Heart right ventricle (tissue), 16 donors: ENCODE results near the gene SHQ1. TPM values are rescaled to one million over a fixed set of nuclear protein-coding genes. Genes with fewer than 3 reads are reported as not detected.
"Not testable (repeated sequence)": the region's sequence is repeated elsewhere in the genome, so short reads cannot be mapped to it uniquely, and the experiment has no call there.

ENCODE experiments used
- ATAC-seq, 8 donors: fragments of 200-7000 bp; cut with Tn5 transposase; one replicate each; pipeline ENCODE4 v1.9.1; 2020; ENCODE audit warnings: mild to moderate bottlenecking in 8 of 8, moderate library complexity in 8 of 8, moderate number of reproducible peaks in 1 of 8
- DNase-seq, 2 donors: peaks; one replicate each; pipeline ENCODE4 v3.0.0-alpha.2; 2020
- H3K27ac ChIP-seq, 10 donors: fragments of 200-600 bp; sonication (generic) in 2 of 10; one replicate each; pipeline versions ENCODE4 v1.5.0 to v1.8.0; 2020 to 2022; ENCODE audit warnings: mild to moderate bottlenecking in 3 of 10
- H3K27me3 ChIP-seq, 7 donors: fragments of 200-600 bp; one replicate each; pipeline ENCODE4 v1.8.0; 2021 to 2022; ENCODE audit warnings: mild to moderate bottlenecking in 2 of 7
- H3K36me3 ChIP-seq, 9 donors: fragments of 200-600 bp; sonication (generic) in 1 of 9; one replicate each; pipeline versions ENCODE4 v1.5.0 to v1.8.0; 2020 to 2022; ENCODE audit warnings: mild to moderate bottlenecking in 2 of 9
- H3K4me1 ChIP-seq, 9 donors: fragments of 200-600 bp; sonication (generic) in 1 of 9; one replicate each; pipeline versions ENCODE4 v1.5.0 to v1.8.0; 2020 to 2022; ENCODE audit warnings: mild to moderate bottlenecking in 4 of 9
- H3K4me3 ChIP-seq, 10 donors: fragments of 200-600 bp; sonication (generic) in 2 of 10; one replicate each; pipeline versions ENCODE4 v1.5.0 to v1.8.0; 2020 to 2022; ENCODE audit warnings: mild to moderate bottlenecking in 7 of 10, moderate library complexity in 2 of 10
- H3K9me3 ChIP-seq, 11 donors: fragments of 200-600 bp in 10 of 11; sonication (generic) in 2 of 11; one replicate each; pipeline versions ENCODE4 v1.5.0 to v1.8.0; 2013 to 2022; ENCODE audit warnings: mild to moderate bottlenecking in 2 of 11, control low read depth in 1 of 11, moderate library complexity in 1 of 11
- WGBS, 2 donors: extraction: QIAGEN DNeasy Blood & Tissue Kit; methylation state at CpG; one replicate each; pipeline ENCODE4 v1.1.7; 2013; ENCODE audit warnings: inconsistent platforms in 1 of 2; 5-methylcytosine and 5-hydroxymethylcytosine counted together
- intact Hi-C, 10 donors: fragments of 100-400 bp; cut with DNase I; formaldehyde crosslinking; loops; one replicate each; pipeline versions ENCODE4 v1.11.1 to v1.14.2; 2022
- polyA plus RNA-seq, 2 donors: library from polyadenylated mRNA; stranded (reverse); fragments of 200-250 nt; gene quantifications; one replicate each; pipeline ENCODE4 v1.2.3, GENCODE V29; 2013
- total RNA-seq, 10 donors: library from RNA; stranded (reverse); fragmentation: NEBNext Ultra II Directional in 3 of 10; extraction: Animal tissue kit (Norgen Biotek cat#: 25700) in 3 of 10; gene quantifications; one replicate each; pipeline versions ENCODE4 v1.2.1 to v1.2.4, GENCODE V29; 2021 to 2023
- TF ChIP-seq, protein P1 (sequence below), 9 donors: fragments of 200-600 bp; sonication (generic) in 2 of 9; IDR thresholded peaks; one replicate each; pipeline versions ENCODE4 v1.5.0 to v1.8.0; 2021 to 2022; ENCODE audit warnings: antibody characterized with exemption in 9 of 9, mild to moderate bottlenecking in 5 of 9, moderate library complexity in 1 of 9
- donor health status: Arrhythmogenic right ventricular cardiomyopathy.
- donor health status: ischemic (EF 13 %, LVEDD 7.1; RV severe dilation, severe dysfunction).
- donor health status: healthy with polysubstance abuse.
- donor health status: DM: no; HTN: yes; CAD: no.
- donor health status: DM: no; HTN: no; CAD: no.
- donor health status: ischemic (EF 25% LVEDD 6.9; RV normal size, moderate dysfunction).
- donor health status: ischemic (EF 25% LVEDD 5.7; RV mildly dilated, moderate dysfunction).
- donor health status: healthy.
- donor health status: DM: yes; HTN: yes; CAD: no.
- donor health status: Ischemic cardiomyopathy.
- donor health status: ischemic (EF 35%, LVEDD 5.7; RV mildly dilated, moderate dysfunction).
- donor health status: nonischemic (EF 11% LVEDD 7.7; RV severe dilation, severe dysfunction).
- donor health status: DM: yes; HTN: yes; CAD: no.
- donor health status: PGD.
- donor health status: ischemic (EF 29% LVEDD 5.4; RV normal size, mild dysfunction).
- donor health status: nonischemic (EF 23%, LVEDD 6.1; RV moderate dilation, normal function).

SHQ1 gene
- total and polyA plus RNA-seq, 12 donors = 8.0 to 24.0 (median 17.2) TPM

DNA sequence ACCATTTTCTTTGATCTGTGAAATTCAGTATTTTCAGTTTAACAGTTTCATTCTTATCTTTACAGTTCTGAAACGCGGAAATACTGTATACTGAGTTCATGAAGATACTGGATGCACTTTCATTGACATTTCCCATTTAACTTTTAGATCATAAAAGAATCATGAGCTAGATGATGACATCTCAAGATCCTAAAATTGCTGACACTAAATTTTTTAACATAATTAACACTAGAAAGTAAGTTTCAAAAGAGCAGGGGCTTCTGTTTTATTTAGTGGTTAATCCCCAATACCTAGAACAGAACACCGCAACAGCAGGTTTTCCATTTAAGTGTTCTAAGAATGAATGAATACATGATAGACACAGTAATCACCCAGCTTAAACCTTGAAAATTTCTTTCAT is 54.2 kb downstream of the SHQ1 start:
- ATAC-seq = no peak
- peaks cover 0 to 21% (median 0%) of the 10 kb centered on the region in 9 donors for H3K36me3 ChIP-seq
- no peak overlapping the region for H3K27ac ChIP-seq
- no peaks in the 10 kb centered on the region for H3K27me3 ChIP-seq
- TF ChIP-seq, protein P1, sequence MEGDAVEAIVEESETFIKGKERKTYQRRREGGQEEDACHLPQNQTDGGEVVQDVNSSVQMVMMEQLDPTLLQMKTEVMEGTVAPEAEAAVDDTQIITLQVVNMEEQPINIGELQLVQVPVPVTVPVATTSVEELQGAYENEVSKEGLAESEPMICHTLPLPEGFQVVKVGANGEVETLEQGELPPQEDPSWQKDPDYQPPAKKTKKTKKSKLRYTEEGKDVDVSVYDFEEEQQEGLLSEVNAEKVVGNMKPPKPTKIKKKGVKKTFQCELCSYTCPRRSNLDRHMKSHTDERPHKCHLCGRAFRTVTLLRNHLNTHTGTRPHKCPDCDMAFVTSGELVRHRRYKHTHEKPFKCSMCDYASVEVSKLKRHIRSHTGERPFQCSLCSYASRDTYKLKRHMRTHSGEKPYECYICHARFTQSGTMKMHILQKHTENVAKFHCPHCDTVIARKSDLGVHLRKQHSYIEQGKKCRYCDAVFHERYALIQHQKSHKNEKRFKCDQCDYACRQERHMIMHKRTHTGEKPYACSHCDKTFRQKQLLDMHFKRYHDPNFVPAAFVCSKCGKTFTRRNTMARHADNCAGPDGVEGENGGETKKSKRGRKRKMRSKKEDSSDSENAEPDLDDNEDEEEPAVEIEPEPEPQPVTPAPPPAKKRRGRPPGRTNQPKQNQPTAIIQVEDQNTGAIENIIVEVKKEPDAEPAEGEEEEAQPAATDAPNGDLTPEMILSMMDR (IDR thresholded peaks at IDR 0.05) = no peak
- no peak for DNase-seq
- intact Hi-C loops = no loop called here
- no peak overlapping the region for H3K4me3 ChIP-seq
- H3K4me1 ChIP-seq = peaks cover 0 to 21% (median 8%) of the 10 kb centered on the region in 9 donors
- H3K9me3 ChIP-seq = no peaks in the 10 kb centered on the region
- WGBS, 2 donors = 94 to 96% methylated on average over 3 of the region's 3 CpGs

DNA sequence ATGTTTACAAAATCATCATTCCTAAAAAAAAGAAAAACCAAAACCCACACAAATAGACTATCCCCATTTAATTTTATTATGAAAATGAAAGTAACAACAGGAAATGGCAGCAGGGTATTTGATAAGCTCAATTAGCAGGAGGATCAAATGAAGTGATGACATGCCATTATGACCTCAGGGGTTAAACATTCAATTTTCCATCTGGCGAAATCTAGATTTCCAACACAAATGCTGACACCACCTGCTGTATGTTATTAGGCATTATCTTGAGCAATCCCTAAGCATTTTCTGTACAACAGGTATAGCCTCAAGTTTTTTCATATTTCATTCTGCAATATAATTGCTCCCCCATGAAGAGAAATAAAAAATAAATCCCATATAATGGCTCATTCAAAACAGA is 57.1 kb downstream of the SHQ1 start:
- 69 to 81% methylated on average over 1 of the region's 1 CpG for whole genome bisulfite sequencing, 2 donors
- intact Hi-C loops = no loop called here
- ATAC-seq (no peak), DNase-seq (no peak)
- TF ChIP-seq, protein P1 (IDR thresholded peaks at IDR 0.05) = no peak
- Histone ChIP-seq H3K27me3 (no peaks in the 10 kb centered on the region), H3K36me3 (peaks cover 0 to 21% (median 0%) of the 10 kb centered on the region in 9 donors), H3K27ac (no peak overlapping the region), H3K4me3 (no peak overlapping the region), H3K9me3 (no peaks in the 10 kb centered on the region), H3K4me1 (no peaks in the 10 kb centered on the region)

DNA sequence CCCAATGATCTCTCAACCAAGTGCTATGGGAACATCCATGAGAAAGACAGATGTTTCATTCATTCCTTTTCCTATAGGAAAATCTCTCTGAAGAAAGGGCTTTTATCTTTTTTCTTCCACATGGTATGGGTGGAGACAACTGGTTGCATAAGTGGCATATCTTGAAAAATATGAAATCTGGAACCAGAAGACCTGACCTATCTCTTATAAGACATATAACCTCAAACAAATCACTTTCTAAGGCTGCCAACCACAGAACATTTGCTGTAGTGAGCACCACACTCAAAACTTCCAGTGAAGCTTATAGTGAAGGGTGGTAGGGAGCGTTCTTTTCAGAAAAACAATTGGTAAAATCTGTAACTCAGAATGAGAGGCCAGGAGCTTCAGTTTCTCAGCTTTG is 58.5 kb downstream of the SHQ1 start:
- H3K9me3 ChIP-seq = no peaks in the 10 kb centered on the region
- ATAC-seq (no peak), DNase-seq (no peak)
- TF ChIP-seq, protein P1 (IDR thresholded peaks at IDR 0.05) = no peak
- 100% methylated on average over 1 of the region's 1 CpG for WGBS, 2 donors
- H3K27ac ChIP-seq = no peak overlapping the region
- no peaks in the 10 kb centered on the region for H3K27me3 ChIP-seq
- intact Hi-C loops = no loop called here
- H3K36me3 ChIP-seq = peaks cover 0 to 32% (median 4%) of the 10 kb centered on the region in 9 donors
- H3K4me1 ChIP-seq = no peaks in the 10 kb centered on the region
- no peak overlapping the region for H3K4me3 ChIP-seq

DNA sequence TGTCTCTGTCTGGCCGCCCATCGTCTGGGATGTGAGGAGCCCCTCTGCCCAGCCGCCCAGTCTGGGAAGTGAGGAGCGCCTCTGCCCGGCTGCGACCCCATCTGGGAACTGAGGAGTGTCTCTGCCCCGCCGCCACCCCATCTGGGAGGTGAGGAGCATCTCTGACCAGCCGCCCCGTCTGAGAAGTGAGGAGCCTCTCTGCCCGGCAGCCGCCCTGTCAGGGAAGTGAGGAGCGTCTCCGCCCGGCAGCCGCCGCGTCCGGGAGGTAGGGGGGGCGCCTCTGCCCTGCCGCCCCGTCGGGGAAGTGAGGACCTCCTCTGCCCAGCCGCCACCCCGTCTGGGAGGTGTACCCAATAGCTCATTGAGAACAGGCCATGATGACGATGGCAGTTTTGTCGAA is 60.0 kb downstream of the SHQ1 start:
- H3K27me3 ChIP-seq, DNase-seq, H3K4me3 ChIP-seq, H3K4me1 ChIP-seq, ATAC-seq, H3K27ac ChIP-seq, intact Hi-C loops, H3K9me3 ChIP-seq: not testable (repeated sequence)
- 97 to 98% methylated on average over 27 of the region's 27 CpGs for WGBS, 2 donors
- peaks cover 0 to 40% (median 9%) of the 10 kb centered on the region in 9 donors for H3K36me3 ChIP-seq

DNA sequence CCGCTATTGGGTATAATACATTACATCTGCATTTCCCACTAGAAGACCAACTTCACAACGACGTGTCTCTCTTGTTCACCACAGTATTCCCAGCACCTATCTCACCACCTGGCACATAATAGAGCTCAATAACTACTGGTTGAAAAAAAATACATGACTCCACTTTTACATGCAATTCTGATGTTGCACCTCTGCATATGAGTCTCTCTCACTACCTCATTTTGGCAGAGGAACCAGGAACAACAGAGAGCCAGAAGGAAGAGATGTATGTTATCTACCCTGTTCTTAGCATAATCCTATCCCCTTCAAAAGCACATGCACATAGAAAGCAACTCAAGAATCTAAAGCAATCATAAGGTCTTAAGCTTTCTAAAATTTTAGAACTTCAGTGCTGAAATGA is 61.6 kb downstream of the SHQ1 start:
- H3K36me3 ChIP-seq = peaks cover 0 to 29% (median 9%) of the 10 kb centered on the region in 9 donors
- H3K27me3 ChIP-seq = no peaks in the 10 kb centered on the region
- no peak for DNase-seq
- TF ChIP-seq, protein P1 (IDR thresholded peaks at IDR 0.05) = no peak
- ATAC-seq = no peak
- intact Hi-C loops = no loop called here
- 95 to 98% methylated on average over 3 of the region's 3 CpGs for WGBS, 2 donors
- no peak overlapping the region for H3K27ac ChIP-seq
- no peak overlapping the region for H3K4me3 ChIP-seq
- no peaks in the 10 kb centered on the region for H3K4me1 ChIP-seq
- H3K9me3 ChIP-seq = no peaks in the 10 kb centered on the region
